Subcutaneous abdominal adipose tissue (tissue), 5 donors: ENCODE data around the gene KRT23.

Source experiments
- H3K27ac ChIP-seq: one replicate; pipeline ENCODE4 v1.7.0; 2013; ENCODE audit warnings: low read depth, mild to moderate bottlenecking, inconsistent platforms, low read length, moderate library complexity
- H3K27me3 ChIP-seq, 5 donors: one replicate each; pipeline ENCODE4 v1.7.0; 2013; ENCODE audit warnings: low read length in 5 of 5, inconsistent platforms in 1 of 5; ENCODE audit not compliant: control insufficient read depth in 5 of 5, insufficient read depth in 4 of 5
- H3K36me3 ChIP-seq, 5 donors: one replicate each; pipeline ENCODE4 v1.7.0; 2013; ENCODE audit warnings: low read length in 5 of 5; ENCODE audit not compliant: control insufficient read depth in 5 of 5, insufficient read depth in 5 of 5
- H3K4me1 ChIP-seq, 5 donors: one replicate each; pipeline ENCODE4 v1.7.0; 2013; ENCODE audit warnings: low read length in 5 of 5, mild to moderate bottlenecking in 3 of 5, moderate library complexity in 1 of 5; ENCODE audit not compliant: control insufficient read depth in 5 of 5, insufficient read depth in 5 of 5
- H3K4me3 ChIP-seq, 5 donors: one replicate each; pipeline ENCODE4 v1.7.0; 2013; ENCODE audit warnings: low read length in 5 of 5, low read depth in 1 of 5
- H3K9ac ChIP-seq, 5 donors: one replicate each; pipeline ENCODE4 v1.7.0; 2013; ENCODE audit warnings: low read length in 5 of 5, mild to moderate bottlenecking in 4 of 5, moderate library complexity in 3 of 5
- H3K9me3 ChIP-seq, 5 donors: one replicate each; pipeline ENCODE4 v1.7.0; 2013; ENCODE audit warnings: low read length in 5 of 5; ENCODE audit not compliant: control insufficient read depth in 5 of 5
- donor health status: healthy.
- donor health status: healthy.
- donor health status: healthy.
- donor health status: healthy.
- donor health status: healthy.

Gene KRT23

DNA sequence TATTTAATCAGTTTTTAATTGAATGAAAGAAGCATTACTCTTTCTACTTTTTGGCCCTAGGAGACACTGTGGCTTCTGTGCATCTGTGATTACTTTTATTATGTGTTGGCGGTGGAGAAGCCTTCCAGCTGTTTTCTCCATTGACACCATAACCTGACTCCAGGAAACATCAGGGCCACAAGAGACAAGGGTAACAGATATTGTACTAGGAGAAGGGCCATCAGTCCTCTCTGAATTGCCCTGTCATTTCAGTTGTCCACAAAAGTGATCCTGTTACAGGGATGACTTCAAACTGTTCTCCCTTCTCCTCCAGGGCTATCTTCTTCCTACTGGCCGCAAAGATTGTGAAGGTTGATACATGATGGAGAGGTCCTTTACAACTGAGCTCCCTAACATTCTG, 14.7 kb upstream of the KRT23 start:
- Histone ChIP-seq H3K27ac (no peak overlapping the region), H3K4me1 (no peaks in the 10 kb centered on the region), H3K27me3 (peaks cover 2 to 17% (median 6%) of the 10 kb centered on the region in 5 donors), H3K36me3 (no peaks in the 10 kb centered on the region), H3K9ac (no peak overlapping the region), H3K4me3 (no peak overlapping the region), H3K9me3 (no peaks in the 10 kb centered on the region)

GRCh38 chr17:40951011-40951622, 13.7 kb upstream of the KRT23 start:
- peaks cover 2 to 22% (median 6%) of the 10 kb centered on the region in 5 donors for H3K27me3 ChIP-seq
- no peaks in the 10 kb centered on the region for H3K36me3 ChIP-seq
- H3K9ac ChIP-seq = no peak overlapping the region
- H3K4me3 ChIP-seq = no peak overlapping the region
- H3K4me1 ChIP-seq = no peaks in the 10 kb centered on the region
- no peaks in the 10 kb centered on the region for H3K9me3 ChIP-seq
- H3K27ac ChIP-seq = no peak overlapping the region

DNA sequence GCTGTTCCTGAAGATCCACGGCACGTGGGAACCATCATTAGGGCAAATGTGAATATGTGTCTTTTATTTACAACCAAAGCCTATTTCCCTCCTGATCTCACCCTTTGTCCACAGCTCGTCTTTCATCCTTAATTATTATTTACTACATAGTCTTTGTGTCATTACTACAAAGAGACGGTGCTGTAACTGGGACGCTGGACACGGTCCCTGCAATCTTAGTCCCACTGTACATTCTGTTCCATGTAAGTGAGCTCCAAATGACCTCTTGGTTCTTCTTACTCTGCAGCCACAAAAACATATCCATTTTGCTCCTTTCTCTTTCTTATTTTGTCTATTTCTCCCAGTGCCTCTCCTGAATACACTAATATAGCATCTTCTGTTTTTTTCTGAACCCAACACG, 12.7 kb upstream of the KRT23 start:
- Histone ChIP-seq H3K36me3 (no peaks in the 10 kb centered on the region), H3K9ac (no peak overlapping the region), H3K4me1 (no peaks in the 10 kb centered on the region), H3K27ac (no peak overlapping the region), H3K9me3 (no peaks in the 10 kb centered on the region), H3K27me3 (peaks cover 2 to 22% (median 6%) of the 10 kb centered on the region in 5 donors), H3K4me3 (no peak overlapping the region)

DNA sequence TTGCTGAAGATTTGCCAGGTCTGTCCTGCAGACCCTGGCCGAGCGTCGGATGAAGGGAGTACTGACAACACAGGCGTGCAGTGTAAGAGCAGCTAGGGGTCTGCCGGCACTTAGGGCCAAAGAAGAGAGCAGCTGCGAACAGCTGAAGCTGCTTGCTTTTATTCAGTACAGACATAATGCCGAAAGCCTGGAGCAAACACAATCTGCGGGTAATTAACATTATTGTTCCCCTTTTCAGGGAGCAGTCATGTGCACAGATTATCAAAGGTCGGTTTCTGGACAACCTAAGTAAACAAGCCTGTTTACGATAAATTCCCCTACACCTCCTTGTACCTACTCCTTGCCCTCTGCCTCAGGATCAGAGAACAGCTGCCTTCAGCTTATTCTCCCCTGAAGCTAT, 12.0 kb upstream of the KRT23 start:
- no peak overlapping the region for H3K27ac ChIP-seq
- no peak overlapping the region for H3K9ac ChIP-seq
- peaks cover 2 to 21% (median 6%) of the 10 kb centered on the region in 5 donors for H3K27me3 ChIP-seq
- H3K9me3 ChIP-seq = no peaks in the 10 kb centered on the region
- no peak overlapping the region for H3K4me3 ChIP-seq
- no peaks in the 10 kb centered on the region for H3K4me1 ChIP-seq
- no peaks in the 10 kb centered on the region for H3K36me3 ChIP-seq

DNA sequence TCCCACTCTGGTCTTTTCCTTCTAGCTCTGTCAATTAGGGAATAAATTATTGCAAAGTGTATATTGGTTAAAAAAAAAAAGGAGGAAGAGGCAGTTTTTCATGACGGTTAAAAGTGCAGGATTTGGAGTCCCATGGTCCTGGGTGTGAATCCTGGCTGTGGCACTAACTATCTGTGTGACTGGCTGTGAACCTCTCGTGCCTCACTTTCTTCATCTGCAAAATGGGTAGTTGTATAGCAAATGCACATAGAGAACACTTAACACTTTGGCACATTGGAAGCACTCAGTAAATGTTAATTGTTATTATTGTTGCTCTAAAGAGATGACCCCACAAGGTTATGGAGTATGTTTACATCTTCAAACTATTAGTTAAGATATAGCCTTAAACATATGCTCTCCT, 10.5 kb upstream of the KRT23 start:
- no peak overlapping the region for H3K9ac ChIP-seq
- H3K4me1 ChIP-seq = no peaks in the 10 kb centered on the region
- no peaks in the 10 kb centered on the region for H3K36me3 ChIP-seq
- H3K9me3 ChIP-seq = no peaks in the 10 kb centered on the region
- no peak overlapping the region for H3K4me3 ChIP-seq
- no peak overlapping the region for H3K27ac ChIP-seq
- H3K27me3 ChIP-seq = peaks cover 2 to 21% (median 6%) of the 10 kb centered on the region in 5 donors

- no peak overlapping the region for H3K9ac ChIP-seq
- H3K27me3 ChIP-seq = peaks cover 0 to 21% (median 6%) of the 10 kb centered on the region in 5 donors
- H3K9me3 ChIP-seq = no peaks in the 10 kb centered on the region
- no peak overlapping the region for H3K27ac ChIP-seq
- H3K4me1 ChIP-seq = no peaks in the 10 kb centered on the region
- H3K36me3 ChIP-seq = no peaks in the 10 kb centered on the region
- H3K4me3 ChIP-seq = no peak overlapping the region
Measured at GRCh38 chr17:40945414-40945813, 8.0 kb upstream of the KRT23 start.

DNA sequence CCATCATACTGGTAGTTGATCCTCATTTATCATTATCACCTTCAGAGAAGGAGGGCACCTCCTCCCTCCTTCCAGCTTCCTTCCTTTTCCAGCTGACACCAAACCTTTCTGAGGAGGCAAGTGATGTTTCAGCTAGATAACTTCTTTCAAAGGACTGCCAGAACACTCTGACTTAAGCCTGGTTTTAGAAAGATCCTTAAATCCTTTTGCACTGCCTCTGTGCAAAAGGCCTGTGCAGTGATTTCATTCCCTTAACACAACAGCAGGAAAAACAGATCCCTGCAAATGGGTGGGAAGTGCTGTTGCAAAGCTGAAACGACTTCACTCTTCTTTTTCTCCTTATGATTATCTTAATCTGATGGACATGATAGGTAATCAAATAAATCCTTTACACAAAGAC, 7.1 kb upstream of the KRT23 start:
- Histone ChIP-seq H3K4me3 (no peak overlapping the region), H3K9ac (no peak overlapping the region), H3K27ac (no peak overlapping the region), H3K9me3 (no peaks in the 10 kb centered on the region), H3K4me1 (no peaks in the 10 kb centered on the region), H3K36me3 (no peaks in the 10 kb centered on the region), H3K27me3 (peaks cover 0 to 17% (median 6%) of the 10 kb centered on the region in 5 donors)

- H3K27ac ChIP-seq = no peak overlapping the region
- H3K36me3 ChIP-seq = no peaks in the 10 kb centered on the region
- H3K9me3 ChIP-seq = no peaks in the 10 kb centered on the region
- H3K27me3 ChIP-seq = peaks cover 0 to 10% (median 5%) of the 10 kb centered on the region in 5 donors
- no peak overlapping the region for H3K9ac ChIP-seq
- no peak overlapping the region for H3K4me3 ChIP-seq
- H3K4me1 ChIP-seq = no peaks in the 10 kb centered on the region
Measured at GRCh38 chr17:40942553-40942952, 5.1 kb upstream of the KRT23 start.

DNA sequence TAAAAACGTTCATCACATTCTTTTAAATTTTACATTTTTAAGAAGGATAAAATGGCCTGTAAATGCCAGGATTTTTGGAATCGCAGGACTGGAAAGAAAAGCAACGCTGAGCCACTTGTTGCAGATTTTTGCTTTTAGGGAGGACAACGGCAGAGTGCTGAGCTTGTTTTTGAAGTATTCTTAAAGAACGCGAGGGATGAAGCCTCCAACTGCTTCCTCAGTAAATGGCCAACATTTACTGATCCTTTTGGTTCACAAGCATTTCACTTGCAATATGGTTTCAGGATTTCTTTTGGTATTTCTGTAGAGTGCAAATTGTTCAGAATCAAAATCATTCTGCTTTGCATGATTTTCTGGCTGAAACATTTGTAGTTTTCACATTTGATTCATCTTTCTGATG, 2.8 kb upstream of the KRT23 start:
- H3K9me3 ChIP-seq = no peaks in the 10 kb centered on the region
- no peak overlapping the region for H3K27ac ChIP-seq
- H3K27me3 ChIP-seq = peaks cover 0 to 5% (median 0%) of the 10 kb centered on the region in 5 donors
- no peak overlapping the region for H3K4me3 ChIP-seq
- H3K4me1 ChIP-seq = no peaks in the 10 kb centered on the region
- no peaks in the 10 kb centered on the region for H3K36me3 ChIP-seq
- no peak overlapping the region for H3K9ac ChIP-seq

- Histone ChIP-seq H3K27ac (no peak overlapping the region), H3K9ac (no peak overlapping the region), H3K27me3 (peaks cover 0 to 5% (median 0%) of the 10 kb centered on the region in 5 donors), H3K36me3 (no peaks in the 10 kb centered on the region), H3K4me1 (no peaks in the 10 kb centered on the region), H3K4me3 (no peak overlapping the region), H3K9me3 (no peaks in the 10 kb centered on the region)
Measured at GRCh38 chr17:40938981-40939380, 1.5 kb upstream of the KRT23 start.
